HepG2 (cell line): Measurements from ENCODE around the gene IQCC. TPM values are rescaled to one million over a fixed set of nuclear protein-coding genes. Genes with fewer than 3 reads are reported as not detected.

ENCODE experiments used
- AKNA ChIP-seq: sonication (generic); formaldehyde crosslinking; IDR thresholded peaks from 2 replicates; pipeline ENCODE4 v1.4.0; 2020; ENCODE audit warnings: missing genetic modification reagents, borderline replicate concordance
- E2F1 ChIP-seq: sonication (generic); formaldehyde crosslinking; IDR thresholded peaks from 2 replicates; pipeline ENCODE4 v1.5.0; 2020; ENCODE audit warnings: missing genetic modification reagents
- GMEB1 ChIP-seq: sonication (generic); formaldehyde crosslinking; IDR thresholded peaks from 2 replicates; pipeline ENCODE4 v1.5.1; 2020; ENCODE audit warnings: missing genetic modification reagents, mild to moderate bottlenecking, borderline replicate concordance
- HNRNPH1 ChIP-seq: fragments of 200-400 bp; formaldehyde crosslinking; optimal IDR thresholded peaks from 2 replicates; pipeline ENCODE3; 2017; ENCODE audit warnings: mild to moderate bottlenecking, low read depth, low read length
- KMT2A ChIP-seq: sonication (generic); formaldehyde crosslinking; IDR thresholded peaks from 2 replicates; pipeline ENCODE4 v1.4.0; 2020; ENCODE audit warnings: missing genetic modification reagents
- NR2F2 ChIP-seq: IDR thresholded peaks from 2 replicates; pipeline ENCODE4 v1.6.1; 2012; ENCODE audit warnings: low read depth, inconsistent platforms, borderline replicate concordance
- SYNCRIP ChIP-seq: fragments of 200-400 bp; formaldehyde crosslinking; IDR thresholded peaks from 2 replicates; pipeline ENCODE4 v1.6.1; 2018; ENCODE audit warnings: mild to moderate bottlenecking, low read depth, low read length; ENCODE audit not compliant: insufficient read depth
- TARDBP ChIP-seq: sonication (generic); formaldehyde crosslinking; IDR thresholded peaks from 2 replicates; pipeline ENCODE4 v1.8.0; 2022; ENCODE audit warnings: mild to moderate bottlenecking, missing genetic modification reagents
- ZFY ChIP-seq: sonication (generic); formaldehyde crosslinking; IDR thresholded peaks from 2 replicates; pipeline ENCODE4 v1.4.0; 2020; ENCODE audit warnings: missing genetic modification reagents
- ZNF407 ChIP-seq: sonication (generic); formaldehyde crosslinking; IDR thresholded peaks from one replicate; pipeline ENCODE4 v1.5.1; 2020; ENCODE audit warnings: mild to moderate bottlenecking, missing genetic modification reagents; ENCODE audit errors: not compliant biosample characterization
- ZNF501 ChIP-seq: sonication (generic); formaldehyde crosslinking; IDR thresholded peaks from 2 replicates; pipeline ENCODE4 v1.5.1; 2020; ENCODE audit warnings: mild to moderate bottlenecking, moderate library complexity, missing genetic modification reagents
- ZNF709 ChIP-seq: sonication (generic); formaldehyde crosslinking; IDR thresholded peaks from 2 replicates; pipeline ENCODE4 v1.5.0; 2020; ENCODE audit warnings: mild to moderate bottlenecking, missing genetic modification reagents
- polyA plus RNA-seq, 8 experiments: library from polyadenylated mRNA; depleted of rRNA in 3 of 8; stranded (reverse) in 7 of 8; unstranded in 1 of 8; fragments of >200 nt; fragmentation: Illumina TruSeq in 4 of 8; extraction: Trizol in 4 of 8; gene quantifications; 2 replicates each; pipeline versions ENCODE4 v1.2.1 to v1.2.3, GENCODE V29; 2011 to 2016; ENCODE audit warnings: low read depth in 4 of 8, missing spikeins in 1 of 8, mixed read lengths in 1 of 8; ENCODE audit not compliant: insufficient read depth in 1 of 8
- total RNA-seq, 5 experiments: library from RNA; depleted of rRNA; stranded (reverse); fragments of >200 nt; fragmentation: Illumina TruSeq; extraction: Trizol; gene quantifications; 2 replicates each; pipeline ENCODE4 v1.2.3, GENCODE V29; 2016; ENCODE audit warnings: low read depth in 1 of 5

The IQCC gene
- total and polyA plus RNA-seq, 2 of the 13 experiments (the other 11 are each of a cell fraction or from before 2014, with no cell fraction given), result 1.7 to 3.0 TPM

- TF ChIP-seq ZNF407 (CRISPR knock-in tag) (peak; percentile 62), NR2F2 (0 out of 2 replicates have a peak, but pooled peaks have one; percentile 4), SYNCRIP (no peak), KMT2A (CRISPR knock-in tag) (peak; percentile 53; the same call in 1 of the 2 replicates), AKNA (CRISPR knock-in tag) (peak; percentile 76; the same call in 1 of the 2 replicates), ZNF501 (no peak), TARDBP (CRISPR knock-in tag) (peak; percentile 72), ZNF709 (CRISPR knock-in tag) (peak; percentile 94), E2F1 (CRISPR knock-in tag) (no peak), GMEB1 (CRISPR knock-in tag) (peak; percentile 78; the same call in 1 of the 2 replicates), ZFY (CRISPR knock-in tag) (peak; percentile 79), HNRNPH1 (no peak)
Observed at GRCh38 chr1:32179443-32180185, 25.9 kb upstream of the IQCC start, which contains the start of gene TXLNA (continued).
